ENCODE measurements around the gene PAXX. TPM values are rescaled to one million over a fixed set of nuclear protein-coding genes. Genes with fewer than 3 reads are reported as not detected.

PAXX gene
- total RNA-seq, 1 donor from 2014 or later: 27.3 TPM

- no peak for ATAC-seq
- no peak for DNase-seq (ENCODE audit: low spot score)
Measured at GRCh38 chr9:136964833-136965422, 27.3 kb upstream of the PAXX start.

DNA sequence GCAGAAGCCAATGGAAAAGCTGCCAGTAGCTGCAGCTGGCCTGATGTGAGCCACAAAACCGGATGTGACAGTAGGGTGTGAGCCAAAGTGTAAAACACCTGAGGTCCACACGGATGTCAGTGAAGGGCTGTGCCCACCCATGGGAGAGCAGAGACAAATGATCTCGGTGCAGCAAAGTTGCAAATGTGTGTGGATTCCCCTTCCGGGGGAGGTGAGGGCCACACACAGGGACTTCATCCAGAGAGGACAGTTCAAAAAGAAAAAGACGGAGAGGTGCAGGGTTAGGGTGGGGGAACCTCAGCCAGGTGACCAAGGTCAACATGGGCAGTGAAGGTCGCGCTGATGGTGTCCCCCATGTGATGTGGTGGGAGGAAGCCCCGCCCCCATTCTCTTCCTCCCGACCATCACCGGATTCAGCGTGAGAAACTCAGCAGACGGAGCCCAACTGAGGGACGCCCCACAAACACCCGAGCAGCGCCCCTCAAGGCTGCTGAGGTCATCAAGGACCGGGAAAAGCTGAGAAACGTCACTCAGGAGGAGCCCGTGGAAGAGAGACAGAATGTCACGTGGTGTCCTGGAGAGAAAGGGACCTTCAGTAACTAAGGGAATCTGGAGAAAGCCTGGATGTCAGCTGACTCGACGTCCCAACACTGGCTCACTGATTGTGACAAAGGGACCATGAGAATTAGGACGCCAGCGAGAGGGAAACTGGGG lies 26.3 kb upstream of the PAXX start:
- ATAC-seq: no peak
- DNase-seq (ENCODE audit: low spot score): no peak

- peak; percentile 31 for ATAC-seq
- no peak for DNase-seq (ENCODE audit: low spot score)
Measured at GRCh38 chr9:136968333-136969127, 23.7 kb upstream of the PAXX start.

DNA sequence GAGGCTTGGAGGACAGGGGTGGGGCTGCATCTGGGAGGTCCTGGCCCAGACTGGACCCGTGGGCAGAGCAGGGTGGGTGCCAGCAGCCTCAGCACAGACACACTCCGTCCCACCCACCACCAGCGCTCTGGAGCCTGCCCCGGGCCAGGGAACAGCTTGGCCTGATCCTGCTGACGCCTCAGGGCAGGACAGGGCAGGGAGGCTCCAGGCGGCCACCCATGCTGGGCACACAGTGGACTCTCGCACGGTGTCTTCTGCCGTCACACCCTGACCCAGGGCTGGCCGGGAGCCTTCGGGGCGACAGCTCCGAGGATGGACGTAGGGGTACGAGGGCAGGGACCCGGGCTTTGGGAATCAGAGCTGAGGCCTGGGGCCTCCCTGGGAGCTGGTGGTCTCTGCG lies 23.1 kb upstream of the PAXX start:
- DNase-seq (ENCODE audit: low spot score): no peak
- peak; percentile 19 for ATAC-seq

GRCh38 chr9:136969774-136970173 lies 22.4 kb upstream of the PAXX start:
- DNase-seq (ENCODE audit: low spot score) (no peak), ATAC-seq (no peak)

- no peak for ATAC-seq
- DNase-seq (ENCODE audit: low spot score): no peak
Measured at GRCh38 chr9:136970361-136970760, 21.9 kb upstream of the PAXX start.

- DNase-seq (ENCODE audit: low spot score) (no peak), ATAC-seq (no peak)
Measured at GRCh38 chr9:136971746-136972145, 20.5 kb upstream of the PAXX start.

DNA sequence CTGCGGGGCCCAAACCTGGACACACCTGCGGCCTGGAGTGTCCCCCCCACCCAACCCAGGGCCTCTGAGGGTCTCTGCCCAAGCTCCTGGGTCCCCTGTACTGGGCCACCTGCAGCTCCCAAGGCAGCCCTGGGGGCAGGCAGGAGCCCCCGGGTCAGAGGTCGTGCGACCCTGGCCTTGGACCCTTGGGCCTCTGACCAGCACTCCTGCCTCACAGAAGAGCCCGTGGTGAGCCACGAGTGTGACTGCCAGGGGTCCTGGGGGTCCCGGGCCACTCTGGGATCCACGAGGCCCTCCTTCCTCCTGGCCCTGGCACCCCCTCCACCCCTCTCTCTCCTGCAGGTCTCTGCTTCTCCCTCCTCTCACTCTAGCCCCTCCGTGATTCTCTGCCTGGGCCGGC lies 19.9 kb upstream of the PAXX start:
- no peak for ATAC-seq
- no peak for DNase-seq (ENCODE audit: low spot score)

DNA sequence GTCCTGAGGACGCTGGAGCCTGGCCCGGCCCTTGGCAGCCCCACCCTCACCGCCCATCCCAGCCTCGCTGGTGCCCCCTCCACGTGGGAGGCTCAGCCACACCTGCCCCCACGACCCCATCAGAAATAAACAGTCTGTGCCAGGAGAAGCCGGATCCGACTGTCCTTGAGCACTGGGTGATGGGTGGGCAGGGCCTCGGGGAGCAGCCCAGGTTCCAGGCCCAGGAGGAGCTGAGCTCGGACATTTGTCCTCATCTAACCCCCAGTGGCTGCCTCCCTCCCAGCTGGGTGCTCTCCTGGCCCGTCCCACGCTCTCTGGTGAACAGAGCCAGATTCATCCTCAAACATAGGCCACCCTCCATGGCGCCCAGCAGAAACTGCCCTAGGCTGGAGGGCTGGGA lies 19.5 kb upstream of the PAXX start:
- ATAC-seq (no peak), DNase-seq (ENCODE audit: low spot score) (no peak)

DNA sequence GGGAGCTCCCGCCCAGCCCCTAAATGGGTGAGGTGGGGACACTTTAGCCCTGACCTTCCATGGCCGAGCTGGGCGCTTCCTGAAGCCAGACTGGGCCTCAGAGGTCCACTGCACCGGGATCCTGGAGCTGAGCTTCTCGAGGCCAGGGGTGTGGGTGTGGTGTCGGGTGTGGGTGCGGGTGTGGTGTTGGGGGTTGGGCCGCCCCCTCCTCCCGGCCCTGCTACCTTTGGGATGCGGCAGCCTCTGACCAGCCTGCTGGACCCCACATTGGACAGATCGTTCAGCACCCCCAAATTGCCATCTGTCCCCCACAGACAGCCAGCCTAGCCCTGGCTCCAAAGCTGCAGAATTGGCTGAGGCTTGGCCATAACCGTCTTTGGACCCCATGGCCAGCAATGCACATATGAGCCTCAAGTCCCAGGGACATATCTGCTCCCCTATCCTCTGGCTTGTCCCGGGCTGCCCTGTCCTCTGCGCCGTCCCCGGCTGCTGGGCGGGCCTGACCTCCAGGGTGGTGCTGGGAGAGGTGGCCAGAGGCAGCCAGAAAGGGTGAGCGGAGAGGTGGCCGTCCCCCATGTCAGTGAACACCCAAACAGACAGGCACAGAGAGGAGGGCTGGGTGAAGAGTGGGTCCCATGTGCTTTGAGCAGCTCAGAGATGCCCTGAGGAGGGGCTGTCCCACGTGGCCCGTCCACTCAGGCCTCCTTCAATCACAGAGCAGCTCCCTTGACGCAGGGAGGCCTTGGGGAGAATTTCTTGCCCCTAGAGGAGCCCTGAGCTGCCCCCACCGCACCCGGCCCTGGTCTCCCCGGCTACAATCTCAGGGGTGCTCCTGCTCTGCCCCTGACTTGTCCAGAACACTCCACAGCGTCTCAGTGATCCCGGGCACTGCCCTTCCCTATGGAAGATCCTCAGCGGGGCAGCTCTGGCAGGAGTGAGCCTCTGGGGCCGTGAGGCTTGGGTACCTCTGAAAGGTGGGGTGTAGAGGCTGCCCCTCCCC lies 18.3 kb upstream of the PAXX start:
- DNase-seq (ENCODE audit: low spot score) (no peak), ATAC-seq (no peak)

DNA sequence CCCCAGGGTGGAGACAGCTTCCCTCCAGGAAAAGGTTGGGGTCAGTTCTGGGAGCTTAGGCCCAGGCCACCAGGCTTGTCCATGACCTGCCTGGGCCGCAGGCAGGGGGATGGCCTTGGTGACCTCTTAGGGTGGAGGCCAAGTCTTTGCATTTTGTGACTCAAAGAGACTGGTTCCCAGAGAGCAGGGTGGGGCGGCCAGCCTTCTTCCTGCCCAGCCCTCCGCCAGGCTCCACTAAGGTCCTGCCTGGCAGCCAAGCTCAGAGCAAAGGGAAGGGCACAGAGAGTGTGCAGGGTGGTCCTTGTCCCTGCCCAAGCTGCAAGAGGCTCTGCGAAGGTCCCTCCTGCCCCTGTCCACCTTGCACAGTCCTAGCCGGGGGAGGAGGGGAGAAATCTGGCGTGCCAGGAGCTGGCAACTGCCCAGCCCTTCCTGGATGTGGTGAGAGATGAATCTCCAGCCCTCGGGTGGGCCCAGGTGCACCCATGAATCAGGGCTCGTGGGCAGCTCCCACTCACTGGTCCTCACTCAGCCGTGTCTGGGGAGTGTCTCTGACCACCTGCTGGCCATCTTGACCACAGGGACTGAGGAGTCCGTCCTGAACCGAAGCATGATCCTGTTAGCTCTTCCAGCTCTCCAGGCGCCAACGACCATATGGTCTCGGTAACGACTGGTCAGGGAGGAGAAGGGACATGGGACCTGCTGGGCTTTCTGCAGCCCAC lies 17.2 kb upstream of the PAXX start:
- ATAC-seq: no peak
- no peak for DNase-seq (ENCODE audit: low spot score)

GRCh38 chr9:136975644-136976043 lies 16.6 kb upstream of the PAXX start:
- DNase-seq (ENCODE audit: low spot score) (no peak), ATAC-seq (no peak)

DNA sequence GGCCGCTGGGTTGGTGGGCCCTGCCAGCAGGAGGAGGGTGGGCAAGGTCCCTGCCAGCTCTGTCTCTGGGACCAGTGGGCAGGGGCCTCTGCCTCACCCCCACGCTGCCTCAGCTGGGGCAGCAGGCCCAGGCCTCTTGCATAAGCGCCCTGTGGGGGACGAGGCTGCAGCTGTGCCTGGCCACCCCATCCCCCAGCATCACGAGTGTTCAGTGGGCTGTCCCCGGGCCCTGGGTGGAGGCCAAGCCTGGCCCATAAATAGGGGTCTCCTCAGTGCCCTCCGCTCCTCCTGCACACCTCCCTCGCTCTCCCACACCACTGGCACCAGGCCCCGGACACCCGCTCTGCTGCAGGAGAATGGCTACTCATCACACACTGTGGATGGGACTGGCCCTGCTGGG lies 15.0 kb upstream of the PAXX start, which contains the start of gene PTGDS:
TSS of gene PTGDS (plus strand) at position 282 of the 400 bp plus-strand sequence. CDS start at position 357, 75 bp downstream.
- DNase-seq (ENCODE audit: low spot score) (no peak), ATAC-seq (no peak)

DNA sequence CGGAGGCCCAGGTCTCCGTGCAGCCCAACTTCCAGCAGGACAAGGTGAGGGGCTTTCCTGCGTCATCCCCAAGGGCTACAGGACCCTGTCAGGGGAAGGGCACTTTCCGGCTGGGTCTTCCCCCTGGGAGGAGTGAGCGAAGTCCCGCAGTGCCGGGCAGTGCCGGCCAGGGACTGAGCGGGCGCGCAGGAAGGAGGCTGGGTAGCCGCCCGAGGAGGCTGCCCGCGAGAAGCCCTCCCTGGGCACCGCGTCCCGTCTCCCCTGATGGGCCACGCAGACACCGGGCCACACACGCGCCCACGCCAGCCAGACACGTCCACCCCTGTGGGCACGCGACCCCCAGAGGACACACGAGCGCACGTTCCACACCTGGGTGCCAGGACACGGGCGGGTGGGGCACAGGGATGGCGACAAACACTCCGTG lies 14.6 kb upstream of the PAXX start:
- DNase-seq (ENCODE audit: low spot score) (no peak), ATAC-seq (no peak)

GRCh38 chr9:136978073-136978864 lies 14.0 kb upstream of the PAXX start:
- ATAC-seq (peak; percentile 56), DNase-seq (ENCODE audit: low spot score) (no peak)

DNA sequence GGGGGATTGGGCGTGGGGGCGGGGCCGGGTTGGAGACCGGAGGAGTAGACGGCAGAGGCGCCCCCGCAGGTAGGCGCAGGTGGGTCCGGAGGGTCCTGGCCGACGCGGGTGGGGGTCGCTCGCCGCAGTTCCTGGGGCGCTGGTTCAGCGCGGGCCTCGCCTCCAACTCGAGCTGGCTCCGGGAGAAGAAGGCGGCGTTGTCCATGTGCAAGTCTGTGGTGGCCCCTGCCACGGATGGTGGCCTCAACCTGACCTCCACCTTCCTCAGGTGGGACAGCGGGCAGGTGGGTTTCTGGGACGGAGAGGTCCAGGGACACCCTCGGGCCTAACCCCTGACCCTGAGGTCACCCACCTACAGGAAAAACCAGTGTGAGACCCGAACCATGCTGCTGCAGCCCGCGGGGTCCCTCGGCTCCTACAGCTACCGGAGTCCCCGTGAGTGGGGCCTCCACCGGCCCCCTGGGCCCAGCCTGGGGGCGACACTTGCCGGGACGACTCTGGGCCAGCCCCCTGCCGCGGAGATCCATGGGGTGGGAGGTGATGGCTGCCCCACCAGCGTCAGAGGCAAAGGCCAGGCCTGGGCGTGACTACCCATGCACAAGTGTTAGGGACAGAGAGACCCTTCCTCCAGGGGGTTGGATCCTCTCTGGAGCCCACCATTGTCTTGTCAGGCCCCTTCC lies 13.2 kb upstream of the PAXX start:
- no peak for DNase-seq (ENCODE audit: low spot score)
- ATAC-seq: no peak

- ATAC-seq (no peak), DNase-seq (ENCODE audit: low spot score) (no peak)
Measured at GRCh38 chr9:136979769-136980587, 12.2 kb upstream of the PAXX start.

All from left lobe of liver (tissue), 2 donors.